Measurements from ENCODE around the gene SSMEM1. TPM values are rescaled to one million over a fixed set of nuclear protein-coding genes. Genes with fewer than 3 reads are reported as not detected.

SSMEM1 gene, protein sequence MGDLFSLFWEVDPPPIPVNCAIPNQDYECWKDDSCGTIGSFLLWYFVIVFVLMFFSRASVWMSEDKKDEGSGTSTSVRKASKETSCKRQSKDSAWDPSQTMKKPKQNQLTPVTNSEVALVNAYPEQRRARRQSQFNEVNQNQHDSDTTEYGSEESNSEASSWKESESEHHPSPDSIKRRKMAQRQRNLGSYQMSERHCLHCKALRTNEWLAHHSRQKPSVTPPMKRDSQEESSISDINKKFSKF
- total RNA-seq = not detected in 2 replicates

DNA sequence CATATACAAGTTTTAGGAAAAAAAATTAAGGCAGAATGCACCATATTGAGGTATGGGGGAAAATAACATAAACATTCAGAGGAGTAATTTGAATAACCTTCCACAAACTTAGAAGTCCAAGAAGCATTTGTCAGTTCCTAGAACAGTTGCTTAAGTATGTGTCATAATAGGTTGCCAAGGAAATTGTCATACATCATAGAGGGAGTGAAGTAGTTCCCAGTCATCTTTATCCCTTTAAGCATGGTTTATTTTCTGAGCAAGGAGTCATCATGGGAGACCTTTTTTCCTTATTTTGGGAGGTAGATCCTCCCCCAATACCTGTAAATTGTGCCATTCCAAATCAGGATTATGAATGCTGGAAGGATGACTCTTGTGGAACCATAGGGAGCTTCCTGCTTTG lies at the start of gene SSMEM1:
Gene SSMEM1 (plus strand): TSS at position 219 of the 400 bp plus-strand sequence. CDS start 51 bp downstream, at position 270.

DNA sequence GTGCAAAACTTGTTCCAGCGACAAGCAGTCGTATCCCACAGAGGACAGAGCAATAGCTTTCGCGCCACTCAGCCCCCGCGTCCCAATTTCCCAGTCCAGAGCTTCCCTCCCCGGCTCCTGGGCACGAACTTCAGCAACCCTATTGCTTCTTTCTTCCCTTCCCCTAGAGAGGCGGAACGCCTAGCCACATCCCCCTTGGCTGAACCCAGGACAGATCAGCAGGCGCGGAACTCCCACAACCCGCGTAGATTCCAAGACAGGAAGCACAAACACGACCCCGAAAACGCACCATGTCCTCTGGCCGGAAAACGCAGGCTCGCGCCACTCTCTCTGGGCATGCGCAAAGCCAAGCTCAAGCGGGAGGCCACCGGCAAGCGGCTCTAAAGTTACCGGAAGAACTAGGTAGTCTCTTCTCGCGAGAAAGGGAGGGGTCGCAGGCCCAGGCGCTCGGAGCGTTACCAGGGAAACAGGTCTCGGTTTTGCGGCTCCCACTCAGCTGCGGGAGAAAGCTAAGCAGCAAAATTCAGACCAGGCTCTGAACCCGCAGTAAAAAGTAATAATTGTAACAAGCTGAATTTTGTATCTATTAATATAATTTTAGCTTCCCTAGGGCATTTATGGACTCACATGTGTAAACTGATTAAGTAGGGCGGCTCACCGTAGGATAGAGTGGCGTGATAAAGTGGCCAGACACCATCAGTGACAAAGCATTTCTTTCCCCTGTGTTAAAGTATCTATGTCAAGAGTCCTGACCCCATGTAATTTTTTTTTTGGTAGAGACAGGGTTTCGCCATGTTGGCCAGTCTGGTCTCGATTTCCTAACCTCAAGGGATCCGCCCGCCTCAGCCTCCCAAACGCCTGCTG lies 2.3 kb upstream of the SSMEM1 start, which contains the start of gene TMEM209:
Gene TMEM209 (minus strand): TSS at position 323 of the 864 bp plus-strand sequence. CDS start 31 bp downstream, at position 292.

Other genes starting within 250 kb of the SSMEM1 start
- 16.7 and 18.7 TPM in 2 replicates for gene ZC3HC1, start 156.5 kb upstream of the SSMEM1 start, total RNA-seq
- 53.6 and 60.4 TPM in 2 replicates for gene KLHDC10, start 137.3 kb upstream of the SSMEM1 start, total RNA-seq
- 23.5 and 26.2 TPM in 2 replicates for gene TMEM209, start 2.5 kb upstream of the SSMEM1 start, total RNA-seq
- gene CPA2, start 59.0 kb downstream of the SSMEM1 start, total RNA-seq = 0.26 and 0.43 TPM in 2 replicates
- 250 and 331 TPM in 2 replicates for gene CPA4, start 85.3 kb downstream of the SSMEM1 start, total RNA-seq
- gene CPA5, start 137.0 kb downstream of the SSMEM1 start, total RNA-seq = 0.11 and 0.13 TPM in 2 replicates
- gene CPA1, start 172.6 kb downstream of the SSMEM1 start, total RNA-seq = 2.2 and 3.7 TPM in 2 replicates
- 12.4 and 13.3 TPM in 2 replicates for gene CEP41, start 233.2 kb downstream of the SSMEM1 start, total RNA-seq

All from articular chondrocyte of knee joint (primary cell).